Epithelial cell of prostate (primary cell): Measurements from ENCODE around the gene DELE1.

ENCODE experiments used
- DNase-seq: peaks from one replicate; pipeline ENCODE4 v3.0.0-alpha.2; 2011; ENCODE audit warnings: low read depth, low spot score
- H3K27ac ChIP-seq: fragments of 450-650 bp; 2 replicates; pipeline ENCODE4 v1.5.1; 2017; ENCODE audit warnings: mild to moderate bottlenecking

DELE1 gene

GRCh38 chr5:141951332-141951781, 27.7 kb downstream of the DELE1 start:
- no peak overlapping the region for H3K27ac ChIP-seq
- no peak for DNase-seq

DNA sequence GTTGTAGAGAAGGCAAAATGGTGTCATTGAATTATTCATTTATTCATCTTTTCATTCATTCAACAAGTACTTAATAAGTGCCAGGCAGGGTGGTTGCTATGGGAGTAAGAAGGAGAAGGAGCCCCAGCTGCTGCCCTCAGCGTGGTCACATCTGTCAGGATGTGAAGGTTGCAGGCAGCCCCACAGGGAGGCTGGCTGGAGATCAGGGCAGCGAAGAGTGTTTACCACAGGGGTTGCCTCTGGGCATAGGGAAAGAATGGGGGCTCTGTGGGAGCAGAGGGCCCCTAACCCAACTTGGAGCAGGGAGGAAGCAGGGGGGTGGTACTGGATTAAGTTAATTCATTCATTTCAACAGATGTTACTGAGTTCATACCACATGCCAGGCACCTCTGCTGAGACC, 28.3 kb downstream of the DELE1 start:
- DNase-seq: no peak

DNA sequence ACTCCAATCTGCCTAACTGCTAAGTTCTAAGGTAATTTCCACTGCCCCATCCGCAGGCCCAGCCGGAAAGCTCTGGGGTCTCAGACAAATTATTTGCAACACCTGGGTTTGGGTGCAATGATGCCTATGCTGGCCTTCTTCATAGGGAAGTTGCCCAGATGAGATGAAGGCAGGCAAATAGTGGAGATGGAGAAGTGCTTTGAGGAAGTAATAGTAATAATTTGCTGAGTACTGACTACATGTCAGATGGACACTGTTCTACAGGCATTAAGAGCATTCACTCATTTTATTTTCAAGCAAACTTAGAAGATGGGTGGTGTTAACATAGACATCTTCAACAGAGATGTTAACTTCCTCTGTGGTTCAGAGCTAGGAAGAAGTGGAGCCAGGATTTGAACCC, 30.5 kb downstream of the DELE1 start:
- H3K27ac ChIP-seq: no peak overlapping the region
- DNase-seq: no peak

More for the DNA sequence above, 28.3 kb downstream of the DELE1 start:
- no peak overlapping the region for H3K27ac ChIP-seq

GRCh38 chr5:141957367-141957996, 33.8 kb downstream of the DELE1 start:
- DNase-seq: no peak
- peak overlapping the region; percentile 21 for H3K27ac ChIP-seq

GRCh38 chr5:141958113-141958512, 34.4 kb downstream of the DELE1 start, which contains the start of gene PCDH12:
Gene PCDH12, minus strand, starts transcription at chr5:141958202. Its CDS starts 351 bp downstream, at chr5:141957851.
- peak within 1 kb of the TSS; percentile 21 for H3K27ac ChIP-seq
- DNase-seq: no peak

GRCh38 chr5:141958546-141959172, 35.0 kb downstream of the DELE1 start:
- H3K27ac ChIP-seq: peak overlapping the region; percentile 21
- no peak for DNase-seq

DNA sequence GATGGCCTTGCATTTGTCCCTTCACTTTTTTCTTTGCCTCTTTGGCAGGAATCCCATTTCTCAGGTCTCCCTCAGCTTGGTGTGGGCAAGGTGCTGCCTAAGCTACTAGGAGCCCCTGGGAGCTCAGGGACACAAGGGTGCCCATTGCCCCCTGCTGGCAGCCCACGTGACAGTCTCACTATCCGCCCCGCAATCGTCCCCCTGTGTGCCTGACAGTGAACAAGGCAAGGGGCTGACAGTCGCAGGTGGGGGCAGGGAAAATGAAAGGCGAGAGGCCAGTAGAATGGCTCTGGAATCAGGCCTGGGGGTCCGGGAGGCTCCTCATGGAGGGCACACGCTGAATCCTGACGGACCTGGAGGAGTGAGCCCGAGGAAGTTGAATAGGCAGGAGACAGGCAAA, 36.3 kb downstream of the DELE1 start:
- no peak for DNase-seq
- H3K27ac ChIP-seq: no peak overlapping the region

DNA sequence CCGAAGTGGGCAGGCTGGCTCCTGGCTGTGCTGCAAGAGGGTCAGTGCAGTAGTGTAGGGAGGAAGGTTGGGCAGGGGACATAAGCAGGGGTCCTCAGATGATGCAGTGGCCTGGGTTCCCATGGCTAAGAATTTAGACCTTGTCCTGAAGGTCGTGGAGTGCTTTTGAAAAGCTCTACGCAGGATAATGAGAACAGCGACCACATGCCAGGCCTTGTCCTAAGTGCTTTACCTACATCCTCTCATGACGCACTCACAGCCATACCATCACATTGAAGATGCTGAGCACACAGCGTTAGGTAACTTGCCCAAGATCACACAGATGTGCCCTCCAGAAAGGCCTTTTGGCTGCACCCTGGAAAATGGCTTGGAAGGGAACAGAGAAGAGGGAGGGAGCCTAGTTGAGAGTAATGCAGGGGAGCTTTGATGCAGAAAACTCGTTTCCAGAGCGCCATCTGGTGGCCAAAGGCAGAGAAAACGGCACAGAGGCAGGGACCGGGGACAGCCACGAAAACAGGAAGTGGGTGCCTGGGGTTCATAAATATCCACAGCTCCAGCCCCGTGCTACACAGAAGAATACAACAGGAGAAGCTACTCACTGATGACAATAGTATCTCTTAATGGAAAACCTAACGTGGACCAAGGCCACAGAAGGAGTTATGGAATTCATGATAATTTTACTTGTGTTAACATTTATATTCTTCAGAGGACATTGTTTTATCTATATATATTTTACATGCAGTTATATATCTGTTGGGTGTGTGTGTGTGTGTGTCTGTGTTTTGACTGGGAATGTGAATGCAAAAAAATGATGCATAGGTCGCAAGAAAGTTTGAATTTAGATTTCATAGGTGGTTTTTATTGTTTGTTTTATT, 37.0 kb downstream of the DELE1 start:
- H3K27ac ChIP-seq: no peak overlapping the region
- no peak for DNase-seq

GRCh38 chr5:141961466-141961865, 37.8 kb downstream of the DELE1 start:
- DNase-seq: no peak
- H3K27ac ChIP-seq: no peak overlapping the region

- DNase-seq: no peak
- H3K27ac ChIP-seq: no peak overlapping the region
These were observed 40.0 kb downstream of the DELE1 start for GRCh38 chr5:141963701-141964100.

DNA sequence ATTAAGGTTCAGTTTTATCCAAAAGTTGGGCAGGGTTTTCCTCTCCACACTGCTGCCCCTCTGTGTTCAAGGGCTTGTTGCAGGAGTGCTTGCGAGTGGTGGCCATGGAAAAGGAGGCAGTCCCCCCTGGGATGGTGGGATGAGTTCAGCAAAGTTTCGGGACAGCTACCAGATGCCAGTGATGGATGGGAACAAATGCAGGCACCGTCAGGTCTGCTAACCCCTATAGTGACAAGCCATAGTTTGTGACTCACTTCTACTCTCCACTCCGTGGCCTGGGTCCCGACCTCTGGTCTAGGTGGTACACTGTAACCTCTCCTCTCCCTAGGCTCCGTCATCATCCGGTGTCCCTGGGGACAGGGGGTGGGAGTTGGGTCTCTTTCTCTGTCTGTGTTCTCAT, 41.4 kb downstream of the DELE1 start:
- H3K27ac ChIP-seq: no peak overlapping the region
- DNase-seq: no peak

- no peak for DNase-seq
- H3K27ac ChIP-seq: no peak overlapping the region
These were observed 42.7 kb downstream of the DELE1 start for GRCh38 chr5:141966275-141966962.

- DNase-seq: no peak
- H3K27ac ChIP-seq: no peak overlapping the region
These were observed 43.3 kb downstream of the DELE1 start for GRCh38 chr5:141966963-141967333.

- H3K27ac ChIP-seq: peak within 1 kb of the TSS; percentile 92
- peak; percentile 48 for DNase-seq
These were observed 45.4 kb downstream of the DELE1 start, which contains the start of gene RNF14 for GRCh38 chr5:141968914-141969608. Gene RNF14, plus strand, starts transcription at chr5:141969105. Its CDS starts 4,484 bp downstream, at chr5:141973589.

GRCh38 chr5:141969783-141970771, 46.4 kb downstream of the DELE1 start:
- DNase-seq: no peak
- peak overlapping the region; percentile 92 for H3K27ac ChIP-seq

GRCh38 chr5:141973871-141974595, 50.4 kb downstream of the DELE1 start:
- no peak overlapping the region for H3K27ac ChIP-seq
- DNase-seq: no peak

DNA sequence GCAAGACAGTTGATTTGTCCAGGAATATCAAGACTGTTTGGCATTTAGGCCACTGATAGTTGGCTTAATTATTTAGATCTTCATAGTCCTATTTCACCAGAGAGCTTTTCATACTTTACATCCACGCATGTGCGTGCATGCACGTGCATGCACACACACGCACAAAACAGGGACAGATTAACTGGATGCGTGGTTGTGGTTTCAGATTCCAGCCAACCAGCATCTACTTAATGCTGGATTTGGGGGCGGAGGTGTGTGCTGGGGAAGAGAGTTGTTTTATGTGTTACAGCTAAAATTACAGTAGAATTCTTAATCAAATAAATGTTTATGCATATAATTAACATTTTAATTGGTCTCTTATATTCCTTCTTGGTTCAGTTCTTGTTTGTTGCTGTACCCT, 52.5 kb downstream of the DELE1 start:
- H3K27ac ChIP-seq: no peak overlapping the region
- DNase-seq: no peak

- no peak overlapping the region for H3K27ac ChIP-seq
These were observed 54.7 kb downstream of the DELE1 start for GRCh38 chr5:141978389-141978788.

More at GRCh38 chr5:141978389-141978788, 54.7 kb downstream of the DELE1 start:
- no peak for DNase-seq
